HG03378 (cell line): Measurements from ENCODE around the gene NEURL2.

Source experiments
- ATAC-seq: cut with Tn5 transposase; IDR thresholded peaks from one replicate; pipeline ENCODE4 v1.9.1; 2021; ENCODE audit warnings: mild to moderate bottlenecking, moderate library complexity; ENCODE audit not compliant: unreplicated experiment

NEURL2 gene

GRCh38 chr20:45920462-45921336, 29.7 kb upstream of the NEURL2 start:
- ATAC-seq = no peak

- ATAC-seq = no peak
Observed at GRCh38 chr20:45919542-45920399, 28.8 kb upstream of the NEURL2 start.

GRCh38 chr20:45918779-45919537, 27.9 kb upstream of the NEURL2 start:
- no peak for ATAC-seq

GRCh38 chr20:45918182-45918737, 27.3 kb upstream of the NEURL2 start:
- no peak for ATAC-seq

- ATAC-seq = no peak
Observed at GRCh38 chr20:45917790-45918141, 26.8 kb upstream of the NEURL2 start.

- ATAC-seq = no peak
Observed at GRCh38 chr20:45913116-45913515, 22.1 kb upstream of the NEURL2 start.

- ATAC-seq = no peak
Observed at GRCh38 chr20:45912344-45912682, 21.3 kb upstream of the NEURL2 start.

- no peak for ATAC-seq
Observed at GRCh38 chr20:45911486-45912343, 20.7 kb upstream of the NEURL2 start, which contains the start of gene PLTP. PLTP (minus strand) TSS chr20:45912155; CDS start chr20:45911452, 703 bp downstream.

GRCh38 chr20:45910670-45911485, 19.9 kb upstream of the NEURL2 start:
- peak; percentile 88 for ATAC-seq

GRCh38 chr20:45909817-45910669, 19.0 kb upstream of the NEURL2 start:
- ATAC-seq = no peak

GRCh38 chr20:45909336-45909808, 18.4 kb upstream of the NEURL2 start:
- ATAC-seq = no peak

- no peak for ATAC-seq
Observed at GRCh38 chr20:45908084-45908483, 17.1 kb upstream of the NEURL2 start.

- ATAC-seq = no peak
Observed at GRCh38 chr20:45907219-45907948, 16.4 kb upstream of the NEURL2 start.

- no peak for ATAC-seq
Observed at GRCh38 chr20:45905505-45906079, 14.6 kb upstream of the NEURL2 start.

- no peak for ATAC-seq
Observed at GRCh38 chr20:45904583-45905504, 13.8 kb upstream of the NEURL2 start.

- ATAC-seq = no peak
Observed at GRCh38 chr20:45902199-45902701, 11.2 kb upstream of the NEURL2 start.
